Dermis microvascular lymphatic vessel endothelial cell (primary cell): ENCODE results near the gene TAF5. TPM values are rescaled to one million over a fixed set of nuclear protein-coding genes. Genes with fewer than 3 reads are reported as not detected.
"Not testable (repeated sequence)": the region's sequence is repeated elsewhere in the genome, so short reads cannot be mapped to it uniquely, and the experiment has no call there.

Experiments used
- DNase-seq, 2 donors: peaks; one replicate each; pipeline versions ENCODE4 v3.0.0 to v3.0.0-alpha.2; 2010; ENCODE audit warnings: low read depth in 2 of 2
- total RNA-seq: library from RNA; depleted of rRNA; stranded (reverse); fragments of >200 nt; gene quantifications from 2 replicates; pipeline ENCODE4 v1.2.1, GENCODE V29; 2014

TAF5 gene
- total RNA-seq, 1 donor from 2014 or later = 4.4 TPM

GRCh38 chr10:103413564-103413963 lies 45.8 kb downstream of the TAF5 start:
- no peak for DNase-seq

- DNase-seq = no peak
Observed at GRCh38 chr10:103415581-103415980, 47.8 kb downstream of the TAF5 start.

GRCh38 chr10:103416436-103417147 lies 48.8 kb downstream of the TAF5 start:
- DNase-seq = peak; percentile 63 to 80

- not testable (repeated sequence) for DNase-seq
Observed at GRCh38 chr10:103417148-103417469, 49.3 kb downstream of the TAF5 start.

DNA sequence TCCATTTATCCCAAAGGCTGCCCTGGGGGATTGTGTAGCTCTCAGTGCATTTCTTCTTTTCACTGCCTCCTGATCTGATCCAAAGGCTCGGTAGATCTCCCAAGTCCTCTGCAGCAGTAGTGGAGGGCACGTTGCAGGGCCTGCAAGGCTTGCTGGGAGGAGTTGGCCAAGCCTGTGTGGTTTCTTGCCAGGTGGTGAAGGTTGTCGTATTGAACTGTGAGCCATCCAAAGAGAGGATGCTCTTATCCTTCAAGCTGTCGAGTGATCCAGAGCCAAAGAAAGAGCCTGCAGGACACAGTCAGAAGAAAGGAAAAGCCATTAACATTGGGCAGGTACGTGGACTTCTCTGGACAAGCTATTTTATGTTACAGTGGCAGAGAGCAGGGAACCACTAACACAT lies 49.8 kb downstream of the TAF5 start:
- DNase-seq = no peak

DNA sequence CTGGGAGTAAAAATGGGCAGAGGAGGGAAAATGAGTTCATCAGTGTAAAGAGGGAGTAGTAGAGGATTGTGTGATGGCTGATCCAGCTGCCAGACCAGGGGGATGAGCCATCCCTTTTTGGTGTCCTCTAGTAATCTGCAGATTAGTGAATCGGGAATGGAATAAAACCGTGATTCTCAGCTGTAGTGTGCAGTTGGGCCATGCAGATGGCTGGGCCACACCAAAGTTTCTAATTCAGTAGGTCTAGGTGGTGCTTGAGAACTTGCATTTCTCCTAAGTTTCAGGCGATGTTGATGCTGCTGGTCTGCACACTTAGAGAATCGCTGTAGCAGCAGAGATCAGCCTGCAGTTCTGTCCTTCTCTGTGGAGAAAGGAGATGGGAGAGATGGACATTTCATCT lies 51.3 kb downstream of the TAF5 start:
- DNase-seq = no peak

GRCh38 chr10:103423748-103424147 lies 56.0 kb downstream of the TAF5 start:
- no peak for DNase-seq

GRCh38 chr10:103427866-103428265 lies 60.1 kb downstream of the TAF5 start:
- no peak for DNase-seq

DNA sequence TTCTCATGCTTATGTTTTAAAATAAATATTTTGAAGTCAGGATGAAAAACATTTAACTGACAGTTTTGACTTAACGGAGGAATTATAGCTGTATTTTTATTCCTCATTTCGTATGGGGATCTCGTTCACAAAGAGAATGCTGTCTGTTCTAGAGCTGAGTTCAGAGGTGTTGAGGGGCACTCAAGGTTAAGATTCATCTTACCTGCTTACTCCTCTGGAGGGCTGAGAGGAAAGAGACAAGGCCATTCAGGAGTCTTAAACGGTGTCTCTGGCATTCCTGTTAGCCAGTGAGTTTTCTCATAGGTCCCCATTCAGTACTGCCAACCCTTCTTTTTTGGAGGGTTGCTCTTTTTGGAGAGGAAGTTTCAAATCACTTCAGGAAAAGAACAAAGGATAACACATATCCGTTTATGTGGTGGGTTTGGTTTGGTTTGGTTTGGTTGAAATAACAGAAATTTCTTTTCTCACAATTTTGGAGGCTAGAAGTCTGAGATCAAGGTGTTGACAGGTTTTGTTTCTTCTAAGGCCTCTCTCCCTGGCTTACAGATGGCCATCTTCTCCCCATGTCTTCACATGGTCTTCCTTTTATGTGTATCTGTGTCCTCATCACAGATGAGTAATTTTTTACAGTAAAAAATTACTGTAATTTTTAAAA lies 61.3 kb downstream of the TAF5 start:
- no peak for DNase-seq

DNA sequence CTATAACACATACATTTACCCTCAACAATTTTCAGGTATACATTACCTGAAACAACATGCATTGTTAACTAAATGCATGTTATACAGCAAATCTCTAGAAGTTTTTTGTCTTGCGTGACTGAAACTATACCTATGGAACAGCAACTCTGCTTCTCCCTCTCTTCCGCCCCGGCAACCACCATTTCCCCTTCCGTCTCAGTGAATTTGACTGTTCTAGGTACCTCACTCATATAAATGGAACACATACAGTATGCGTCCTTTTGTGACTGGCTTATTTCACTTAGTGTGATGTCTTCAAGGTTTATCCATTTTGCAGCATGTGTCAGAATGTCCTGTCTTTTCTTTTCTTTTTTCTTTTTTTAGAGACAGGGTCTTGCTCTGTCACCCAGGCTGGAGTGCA lies 61.9 kb downstream of the TAF5 start:
- DNase-seq = no peak

- DNase-seq = no peak
Observed at GRCh38 chr10:103431902-103432301, 64.1 kb downstream of the TAF5 start.

DNA sequence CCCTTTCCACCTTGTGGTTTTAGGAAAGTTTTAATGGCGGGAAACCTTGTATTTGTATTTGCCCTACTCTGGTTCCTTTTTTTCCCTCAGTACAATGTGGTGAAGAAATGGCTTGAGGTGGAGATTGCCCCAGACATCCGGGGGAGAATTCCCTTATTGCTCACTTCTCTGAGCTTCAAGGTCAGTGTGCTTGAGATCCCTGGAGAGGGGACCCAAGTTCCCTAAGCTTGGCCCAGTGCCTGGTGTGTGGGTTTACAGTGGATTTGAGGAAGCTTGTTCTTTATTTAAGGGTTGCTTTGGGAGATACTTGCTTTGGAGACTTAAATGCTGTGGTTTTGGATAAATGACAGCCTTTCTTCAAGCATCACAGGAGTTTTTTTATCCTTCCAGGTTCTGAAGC lies 66.1 kb downstream of the TAF5 start:
- no peak for DNase-seq

Other genes with a start within 250 kb of the TAF5 start
- 38.6 and 48.8 TPM in 2 replicates for gene NT5C2, start 174.7 kb upstream of the TAF5 start, total RNA-seq
- 0.13 TPM in 2 replicates for gene RPEL1, start 122.1 kb upstream of the TAF5 start, total RNA-seq
- gene INA, start 90.8 kb upstream of the TAF5 start, total RNA-seq = 0.13 TPM in 2 replicates
- gene PCGF6, start 16.8 kb upstream of the TAF5 start, total RNA-seq = 9.2 TPM in 2 replicates
- gene ATP5MK, start 28.5 kb downstream of the TAF5 start, total RNA-seq = 140 and 201 TPM in 2 replicates
- gene PDCD11, start 28.6 kb downstream of the TAF5 start, total RNA-seq = 26.3 and 26.9 TPM in 2 replicates
- 16.0 and 16.2 TPM in 2 replicates for gene CALHM2, start 84.4 kb downstream of the TAF5 start, total RNA-seq
- not detected in 2 replicates for gene CALHM1, start 90.9 kb downstream of the TAF5 start, total RNA-seq
- not detected in 2 replicates for gene CALHM3, start 111.3 kb downstream of the TAF5 start, total RNA-seq
- gene NEURL1, start 125.7 kb downstream of the TAF5 start, total RNA-seq = under 0.01 TPM in 2 replicates